GM18868 (cell line): Measurements from ENCODE around the gene STX8.

Source experiments
- ATAC-seq: cut with Tn5 transposase; IDR thresholded peaks from one replicate; pipeline ENCODE4 v1.9.1; 2021; ENCODE audit warnings: mild to moderate bottlenecking, moderate library complexity; ENCODE audit not compliant: unreplicated experiment

Gene STX8

DNA sequence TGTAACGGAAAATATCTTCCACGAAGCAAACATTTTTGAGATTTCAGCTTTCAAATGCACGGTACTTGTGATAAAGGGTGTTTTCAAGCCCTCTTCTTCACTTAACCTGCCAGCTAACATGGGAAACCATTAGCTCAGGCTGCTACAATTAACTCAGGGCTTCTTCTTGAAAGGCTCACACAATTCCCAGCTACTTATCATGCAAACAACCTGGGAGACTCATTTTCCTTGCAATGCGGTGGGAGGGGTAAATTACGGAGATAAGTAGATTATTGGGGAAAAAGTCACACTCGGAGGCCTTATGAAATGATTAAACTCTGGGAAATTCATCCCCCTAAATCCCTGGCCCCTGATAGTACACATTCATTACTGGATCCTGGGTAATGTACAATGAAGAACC, 266.4 kb downstream of the STX8 start:
- no peak for ATAC-seq

DNA sequence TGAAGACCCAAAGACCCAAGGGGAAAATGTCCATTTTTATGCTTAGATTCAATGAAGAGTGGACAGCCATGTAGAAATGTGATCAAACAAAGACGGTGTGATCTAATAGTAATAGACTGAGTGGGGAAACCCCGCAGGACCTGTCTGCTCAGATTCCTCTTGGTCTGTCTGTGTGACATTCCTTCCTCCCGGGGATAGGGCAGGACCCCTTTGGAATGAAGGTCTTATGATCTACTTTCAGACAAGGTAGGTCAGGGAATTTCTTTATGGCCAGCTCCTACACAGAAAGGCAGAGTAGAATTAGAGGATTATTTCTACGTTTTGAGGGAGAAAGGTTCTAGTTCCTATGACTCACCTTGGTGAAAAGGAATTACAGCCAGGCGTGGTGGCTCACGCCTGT, 267.6 kb downstream of the STX8 start:
- no peak for ATAC-seq

DNA sequence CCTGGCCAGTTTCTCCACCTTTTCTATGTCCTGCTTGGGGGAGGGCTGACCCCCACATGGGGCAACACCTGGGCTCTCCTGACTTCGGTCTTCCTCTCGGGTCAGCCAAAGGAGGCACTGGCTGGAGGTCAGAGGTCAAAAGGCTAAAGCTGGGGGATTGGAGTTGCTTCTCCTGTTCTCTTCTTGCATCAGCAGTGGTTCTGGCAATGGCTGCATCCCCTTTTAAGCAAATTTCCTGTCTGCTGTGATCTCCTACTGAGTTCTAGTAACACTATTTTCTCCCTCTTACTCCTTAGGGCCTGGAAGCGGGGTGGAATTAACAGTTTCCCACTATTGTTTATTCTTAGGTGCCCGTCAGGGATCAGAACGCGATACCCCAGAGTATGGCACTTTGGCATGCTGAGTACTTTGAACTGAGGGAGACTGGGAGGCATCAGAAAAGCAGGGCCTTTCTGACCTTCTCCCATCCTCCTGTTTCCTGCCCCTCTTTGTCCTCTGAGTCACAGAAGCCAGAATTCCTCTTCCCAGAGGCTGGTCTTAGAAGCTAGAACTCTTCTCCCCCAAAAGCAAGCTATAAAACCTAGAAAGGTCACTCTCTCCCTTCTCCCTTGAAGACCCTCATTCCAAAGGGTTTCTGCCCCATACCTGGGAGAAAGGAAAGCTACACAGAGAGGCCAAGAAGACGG, 268.2 kb downstream of the STX8 start:
- no peak for ATAC-seq

DNA sequence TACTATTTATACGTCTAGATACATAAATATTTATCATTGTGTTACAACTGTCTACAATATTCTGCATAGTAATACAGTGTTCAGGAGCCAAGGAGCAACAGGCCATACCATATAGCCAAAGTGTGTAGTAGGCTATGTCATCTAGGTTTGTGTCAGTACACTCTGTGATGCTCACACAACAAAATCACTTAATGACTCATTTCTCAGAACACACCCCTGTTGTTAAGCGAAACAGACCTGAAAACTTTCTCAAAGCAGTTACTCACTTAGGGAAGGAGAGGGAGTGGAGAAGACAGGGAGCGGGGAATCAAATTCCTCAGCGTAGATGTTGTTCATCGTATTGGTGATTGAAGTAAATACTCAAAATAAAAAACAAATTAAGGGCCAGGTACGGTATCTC, 269.5 kb downstream of the STX8 start:
- no peak for ATAC-seq

DNA sequence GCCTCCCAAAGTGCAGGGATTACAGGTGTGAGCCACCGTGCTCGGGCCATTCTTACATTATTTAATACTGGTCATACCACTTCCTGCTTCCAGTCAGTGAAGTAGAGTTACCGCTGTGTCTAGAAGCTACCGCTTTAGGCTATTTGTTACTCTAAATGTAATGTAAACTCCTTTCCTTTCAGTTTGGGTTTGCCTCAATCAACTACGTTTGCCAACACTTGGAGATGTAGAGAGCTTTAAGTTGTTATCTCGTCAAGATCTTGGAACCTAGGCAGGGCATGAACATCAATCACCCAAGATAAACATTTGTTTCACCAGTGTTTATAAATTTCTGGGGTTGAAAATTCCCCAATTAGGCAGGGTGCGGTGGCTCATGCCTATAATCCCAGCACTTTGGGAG, 275.9 kb downstream of the STX8 start:
- no peak for ATAC-seq

DNA sequence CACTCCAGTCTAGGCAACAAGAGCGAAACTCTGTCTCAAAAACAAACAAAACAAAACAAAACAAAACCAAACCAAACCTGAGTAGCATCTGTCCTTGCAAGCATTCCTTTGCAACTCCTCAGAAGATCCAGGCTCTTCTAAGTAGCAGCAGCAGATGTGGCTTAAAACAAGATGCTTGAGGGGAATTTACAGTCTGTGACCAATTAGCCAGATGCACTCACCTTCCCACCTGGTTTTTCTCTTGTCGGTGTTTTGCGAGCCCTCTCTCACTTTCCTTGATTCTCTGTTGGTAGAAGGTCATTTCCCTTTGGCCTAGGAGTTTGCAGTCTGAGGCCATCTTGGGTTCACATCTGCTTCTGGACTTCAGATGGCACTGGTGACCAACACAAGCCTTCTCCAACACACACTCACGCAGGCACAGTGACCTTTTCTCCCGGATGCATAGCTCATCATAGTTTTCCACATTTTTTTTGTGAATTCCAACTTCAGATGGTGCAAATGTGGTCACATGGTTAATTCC, 276.8 kb downstream of the STX8 start:
- ATAC-seq, result no peak

DNA sequence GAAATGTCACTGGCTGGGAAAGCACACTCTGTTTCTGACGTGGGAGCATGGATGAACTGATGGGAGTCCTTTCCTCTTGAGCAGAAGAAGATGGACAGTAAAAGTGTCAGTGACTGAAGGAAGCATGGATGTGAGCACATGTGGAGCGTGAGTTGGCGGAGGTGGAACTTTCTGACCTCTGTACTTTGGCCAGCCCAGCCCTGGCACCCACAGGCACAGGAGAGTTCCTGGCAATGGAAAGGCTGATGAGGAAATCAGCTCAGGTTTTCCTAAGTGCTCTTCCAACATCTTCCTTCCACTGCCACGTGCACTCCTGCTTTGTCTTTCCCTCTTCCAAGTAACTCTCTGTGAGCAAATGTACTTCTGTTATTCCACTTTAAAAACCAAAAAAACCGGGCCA, 277.5 kb downstream of the STX8 start:
- no peak for ATAC-seq

DNA sequence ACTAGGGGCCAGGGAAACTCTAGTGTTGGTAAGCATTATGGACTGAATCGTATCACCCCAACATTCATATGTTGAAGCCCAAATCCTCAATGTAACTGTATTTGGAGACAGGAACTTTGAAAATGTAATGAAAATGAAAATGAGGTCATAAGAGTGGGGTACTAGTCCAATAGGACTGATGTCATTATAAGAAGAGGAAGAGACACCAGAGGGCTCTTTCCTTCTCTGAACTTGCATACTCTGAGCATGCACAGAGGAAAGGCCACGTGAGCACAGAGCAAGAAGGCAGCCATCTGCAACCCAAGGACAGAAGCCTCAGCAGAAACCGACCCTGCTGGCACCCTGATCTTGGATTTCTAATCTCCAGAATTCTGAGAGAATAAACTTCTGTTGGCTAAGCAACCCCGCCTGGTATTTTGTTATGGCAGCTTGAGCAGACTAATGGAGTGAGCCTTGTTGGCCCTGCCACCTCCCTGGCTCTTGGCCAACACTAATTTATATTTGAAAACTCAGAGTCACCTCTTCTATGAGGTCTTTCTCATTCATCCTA, 280.9 kb downstream of the STX8 start:
- no peak for ATAC-seq

DNA sequence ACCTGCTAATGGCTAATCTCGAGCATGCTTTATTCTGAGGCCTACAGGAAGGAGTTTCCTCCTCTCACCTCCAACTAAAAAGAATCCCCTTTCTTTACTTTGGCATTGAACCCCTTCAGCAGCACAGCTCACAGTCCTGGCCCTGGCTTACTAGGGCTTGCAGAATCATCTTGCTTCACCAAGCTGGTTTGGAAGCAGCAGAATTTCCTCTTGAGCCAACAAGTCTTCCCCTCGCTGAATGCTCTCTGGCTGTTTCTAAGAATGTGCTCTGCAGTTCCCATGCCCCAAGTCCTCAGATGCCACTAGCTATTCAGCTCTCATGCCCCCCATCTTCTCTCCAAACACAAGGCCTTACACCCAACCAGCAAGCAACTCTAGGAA, 283.1 kb downstream of the STX8 start:
- ATAC-seq, result no peak

DNA sequence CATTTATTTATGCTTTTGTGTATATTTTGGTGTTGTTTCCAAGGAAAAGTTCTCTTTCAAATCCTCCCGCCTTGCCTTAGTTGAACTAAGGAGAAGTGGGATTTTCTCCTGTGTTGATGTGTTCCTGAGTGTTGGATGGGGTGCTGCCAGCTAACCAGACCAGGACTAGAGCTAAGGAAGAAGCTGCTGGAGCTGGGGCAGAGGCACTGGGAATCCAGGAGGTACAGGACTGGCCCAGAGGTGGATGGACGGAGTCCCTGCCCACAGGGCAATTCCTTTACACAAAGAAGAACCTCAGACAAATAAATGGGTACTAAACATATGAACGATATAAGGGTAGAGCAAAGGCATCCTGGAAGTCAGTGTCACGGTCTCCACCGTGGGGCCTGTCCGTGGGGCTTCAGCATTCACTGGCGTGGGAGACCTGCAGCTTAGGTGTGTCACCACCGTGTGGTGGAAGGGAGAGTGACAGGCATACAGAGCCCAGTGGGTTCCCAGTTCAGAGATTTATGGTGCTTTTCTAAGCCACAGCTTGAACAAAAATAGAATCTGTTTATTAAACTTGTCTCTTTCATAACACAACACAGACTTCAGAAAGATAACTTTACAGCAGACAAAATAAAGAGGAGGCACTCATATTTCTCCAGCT, 283.6 kb downstream of the STX8 start:
- ATAC-seq, result no peak

DNA sequence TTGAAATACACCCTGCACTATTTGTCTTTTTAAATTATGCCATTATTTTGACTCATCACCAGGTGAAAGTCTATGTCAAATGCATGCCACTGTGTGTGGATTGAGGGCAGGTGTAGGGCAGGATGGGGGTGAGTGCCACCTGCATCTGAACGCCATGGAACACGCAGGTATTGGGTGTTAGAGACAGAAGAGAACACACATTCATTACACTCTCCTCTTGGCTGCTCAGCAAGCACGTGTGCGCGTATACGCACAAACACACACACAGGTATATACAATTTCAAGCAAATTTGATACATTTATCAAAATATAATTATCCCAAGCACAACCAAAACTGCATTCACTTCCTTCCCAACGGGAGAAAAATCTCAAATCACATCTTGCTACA, 285.4 kb downstream of the STX8 start:
- ATAC-seq, result no peak

DNA sequence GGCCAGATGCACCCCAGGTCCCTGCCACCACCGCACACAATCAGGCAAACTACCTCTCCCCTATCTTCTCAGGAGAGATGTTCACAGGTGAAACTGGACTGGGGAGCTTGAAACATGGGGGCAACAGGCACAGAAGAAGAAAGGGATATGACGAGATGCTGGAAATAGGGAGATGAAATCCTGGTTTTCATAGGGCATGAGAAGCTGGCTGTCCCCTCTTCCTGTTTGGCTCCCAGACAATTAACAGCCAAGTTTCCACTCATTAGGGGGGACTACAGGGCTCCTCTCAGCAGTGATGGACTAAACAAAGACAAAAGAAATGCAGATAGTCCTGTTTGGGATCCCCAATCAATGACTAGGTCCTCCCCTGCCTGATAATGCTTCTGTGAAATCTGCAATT, 288.3 kb downstream of the STX8 start:
- no peak for ATAC-seq

DNA sequence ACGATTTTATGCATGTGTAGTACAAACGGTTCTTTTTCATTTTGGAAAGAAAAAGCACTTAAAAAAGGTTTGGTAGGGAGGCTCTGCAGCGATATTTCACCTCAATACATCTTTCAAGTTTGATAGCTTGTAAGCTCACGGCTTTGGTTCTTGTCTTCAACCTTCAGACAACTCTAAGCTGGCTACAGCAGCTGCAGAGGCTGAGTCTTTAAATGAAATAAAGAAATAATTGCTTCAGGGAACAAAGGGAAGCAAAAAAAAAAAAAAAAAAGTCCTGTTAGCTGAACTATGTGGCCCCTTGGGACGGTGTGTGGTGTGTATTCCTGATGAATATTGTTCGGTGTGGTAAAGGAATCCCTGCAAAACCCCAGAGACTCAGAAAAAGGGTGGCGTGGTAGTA, 289.2 kb downstream of the STX8 start:
- ATAC-seq, result no peak

DNA sequence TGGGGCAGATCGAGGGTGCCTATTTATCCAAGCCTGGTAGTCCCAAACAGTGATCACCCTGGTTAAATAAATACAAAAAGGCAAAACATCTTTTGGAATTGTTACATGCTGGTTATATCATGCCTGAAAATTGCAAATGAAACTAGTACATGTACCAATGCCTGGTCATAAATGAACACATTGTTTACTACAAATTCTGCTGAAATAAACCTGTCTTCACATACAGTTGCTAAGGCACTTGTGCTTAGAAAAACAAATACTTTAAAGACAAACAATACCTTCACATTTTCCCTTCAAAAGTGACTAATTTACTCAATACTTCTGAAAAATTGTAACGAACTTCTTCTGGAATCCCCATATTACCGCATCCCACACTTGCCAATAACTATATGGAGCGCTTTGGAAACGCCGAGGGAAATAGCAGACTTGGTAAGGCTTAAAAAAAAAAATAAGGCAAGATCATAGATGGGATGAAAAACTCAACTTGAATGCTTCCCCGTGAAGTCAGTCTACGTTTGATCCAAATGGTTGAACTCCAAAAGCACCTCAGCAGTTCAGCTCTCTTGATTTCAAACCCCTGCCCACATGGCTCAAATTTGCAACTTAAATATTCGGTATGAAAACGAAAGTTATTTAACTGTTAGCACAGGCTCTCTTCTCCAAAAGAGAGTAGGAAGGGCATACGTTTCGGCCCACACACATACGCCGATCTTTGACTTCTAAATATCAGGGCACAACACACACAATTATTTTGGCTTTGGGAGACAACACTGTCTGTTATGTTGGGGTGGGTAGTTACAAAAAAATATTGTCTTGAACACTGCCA, 289.8 kb downstream of the STX8 start:
- no peak for ATAC-seq

DNA sequence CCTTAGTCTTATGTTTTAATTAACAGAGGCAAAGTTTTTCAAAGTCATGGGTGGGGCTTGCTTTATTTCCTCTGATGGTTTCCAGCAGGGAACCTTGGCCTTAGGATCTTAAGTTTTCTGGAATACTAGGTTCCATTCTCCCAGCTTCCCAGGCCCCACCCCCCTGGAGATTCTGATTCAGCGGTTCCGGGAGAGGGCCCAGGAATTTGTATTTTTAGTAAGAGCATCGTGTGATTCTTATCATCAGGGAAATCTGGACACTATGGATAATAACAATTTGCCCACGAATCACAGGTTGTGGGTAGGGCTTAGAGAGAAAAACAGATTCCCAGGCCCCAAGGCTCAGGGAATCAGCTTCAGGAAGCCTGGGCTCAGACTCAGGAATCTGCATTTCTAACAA, 290.7 kb downstream of the STX8 start:
- no peak for ATAC-seq

DNA sequence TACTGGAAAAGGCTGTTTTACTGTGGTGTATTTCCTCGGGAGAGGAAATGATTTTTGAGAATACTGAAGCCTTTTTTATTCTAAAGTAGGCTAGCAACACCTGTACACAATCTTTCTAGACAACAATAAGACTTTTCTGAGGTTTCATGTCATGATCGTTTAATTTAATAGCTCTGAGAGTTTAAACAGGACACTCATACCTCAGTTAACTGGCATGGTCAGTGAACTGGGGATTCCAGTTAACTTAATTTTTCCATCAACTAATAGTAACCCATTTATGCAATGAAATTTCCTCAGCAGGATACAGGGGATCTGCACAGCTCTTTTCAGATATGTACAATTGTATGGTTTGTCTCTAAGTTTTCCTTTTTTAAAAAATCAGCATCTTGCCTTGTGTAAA, 291.7 kb downstream of the STX8 start:
- no peak for ATAC-seq

DNA sequence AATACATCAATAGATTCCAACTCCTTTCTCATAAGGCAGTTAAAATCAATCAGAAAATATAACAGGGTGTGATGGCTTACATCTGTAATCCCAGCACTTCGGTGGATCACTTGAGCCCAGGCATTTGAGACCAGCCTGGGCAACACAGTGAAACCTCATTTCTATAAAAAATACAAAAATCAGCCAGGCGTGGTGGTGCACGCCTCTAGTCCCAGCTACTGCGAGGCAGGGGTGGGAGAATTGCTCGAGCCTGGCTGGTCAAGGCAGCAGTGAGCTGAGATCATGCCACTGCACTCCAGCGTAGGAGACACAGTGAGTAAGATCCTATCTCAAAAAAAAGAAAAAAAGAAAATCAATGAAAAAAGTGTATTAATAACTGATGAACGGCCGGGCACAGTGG, 295.7 kb downstream of the STX8 start:
- ATAC-seq, result no peak

DNA sequence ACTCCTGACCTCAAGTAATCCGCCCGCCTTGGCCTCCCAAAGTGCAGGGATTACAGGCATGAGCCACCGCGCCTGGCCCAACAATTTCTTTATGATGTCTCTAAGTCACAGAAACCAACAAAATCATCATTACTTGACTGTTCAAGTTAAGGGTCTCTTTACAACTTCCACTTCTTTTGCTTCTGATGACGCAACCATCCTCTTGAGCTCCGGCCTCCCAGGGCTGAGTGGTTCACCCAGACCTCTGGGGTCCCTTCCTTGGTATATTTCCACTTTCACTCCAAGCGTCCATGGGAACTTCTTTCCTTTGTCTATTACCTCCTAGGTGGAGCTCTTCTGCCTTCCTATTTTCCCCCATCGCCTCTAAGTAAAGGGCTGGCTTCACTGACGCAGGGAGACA, 300.6 kb downstream of the STX8 start:
- ATAC-seq, result no peak

DNA sequence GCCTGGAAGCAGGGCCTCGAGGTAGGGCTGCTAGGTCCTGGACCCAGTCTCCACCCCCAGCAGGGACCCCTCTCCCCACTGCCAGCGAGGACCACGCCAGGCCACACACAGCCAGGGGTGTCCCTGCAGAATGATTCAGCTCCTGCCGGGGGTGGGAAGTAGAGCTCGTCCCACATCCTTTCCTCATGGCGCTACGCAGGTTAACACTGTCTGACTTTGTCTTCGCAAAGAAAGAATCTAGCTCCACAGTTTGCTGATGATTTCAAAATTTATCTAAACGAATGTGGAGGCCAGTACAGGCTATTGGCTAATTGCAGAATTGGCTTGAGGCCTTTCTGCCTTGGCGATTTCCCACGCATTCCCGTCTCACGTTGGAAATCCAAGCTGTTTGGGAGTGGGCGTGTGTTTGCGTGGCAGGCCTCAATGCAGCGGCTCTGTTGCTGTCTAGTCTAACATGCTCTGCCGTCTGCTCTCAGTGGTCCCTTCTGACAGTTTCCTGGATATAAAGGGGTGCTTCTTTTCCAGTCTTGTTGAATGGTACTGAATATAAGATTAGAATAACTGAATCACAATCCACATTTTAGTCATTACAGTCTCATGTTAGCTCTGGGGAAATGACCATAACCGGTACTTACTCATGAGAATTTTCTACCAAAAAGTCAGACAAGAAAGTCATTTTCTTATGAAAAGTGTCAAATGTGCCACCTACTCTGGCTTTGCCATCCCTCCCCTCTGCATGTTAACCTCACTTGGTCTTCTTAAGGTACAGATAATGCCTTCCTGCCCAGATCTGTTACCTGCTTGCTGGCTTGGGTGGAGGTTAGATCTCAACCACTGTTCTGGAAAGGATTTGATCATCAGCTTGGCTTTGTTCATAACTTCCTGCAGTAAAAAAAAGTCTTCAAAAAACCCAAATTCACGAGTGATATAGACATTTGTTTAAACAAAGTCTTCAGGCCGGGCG, 301.9 kb downstream of the STX8 start:
- no peak for ATAC-seq

DNA sequence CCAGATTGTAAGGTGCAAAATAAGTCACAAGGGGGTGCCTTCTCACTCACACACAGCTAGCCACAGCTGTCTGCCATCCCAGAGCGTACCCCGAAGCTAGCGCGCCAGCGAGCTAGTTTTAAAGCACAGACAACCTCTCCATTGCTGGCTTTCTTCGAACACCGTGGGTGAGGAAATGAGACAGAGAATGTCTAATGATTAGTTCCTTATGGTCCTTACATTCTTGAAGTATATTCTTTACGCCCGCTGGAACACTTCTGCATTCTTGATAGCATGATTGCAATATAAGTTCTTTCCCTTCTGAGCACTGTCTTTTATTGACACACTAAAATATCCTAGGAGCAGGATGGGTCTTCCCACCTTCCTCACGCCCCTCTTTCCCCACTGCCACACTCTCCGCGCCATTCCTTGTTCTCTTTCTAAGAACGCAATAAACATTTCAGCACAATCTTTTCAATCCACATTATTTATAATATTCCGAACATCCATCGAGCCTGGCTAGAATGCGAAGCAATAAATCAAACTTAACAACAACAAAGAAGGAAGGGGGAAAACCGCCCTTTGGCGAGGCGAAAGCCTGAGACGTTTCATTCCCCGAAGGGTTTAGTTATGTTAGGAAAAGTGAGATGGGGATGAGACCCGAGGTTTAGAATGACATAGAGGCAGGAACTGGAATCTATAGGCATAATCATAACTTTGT, 303.0 kb downstream of the STX8 start:
- no peak for ATAC-seq
